HepG2 (cell line): Measurements from ENCODE around the gene CHCHD3.

Experiments
- BRCA1 ChIP-seq: sonication (generic); formaldehyde crosslinking; IDR thresholded peaks from 2 replicates; pipeline ENCODE4 v1.4.0; 2020; ENCODE audit warnings: missing genetic modification reagents
- CAMTA2 ChIP-seq: sonication (generic); formaldehyde crosslinking; IDR thresholded peaks from 2 replicates; pipeline ENCODE4 v1.4.0; 2020; ENCODE audit warnings: mild to moderate bottlenecking, missing genetic modification reagents, borderline replicate concordance
- CHD2 ChIP-seq: IDR thresholded peaks from 2 replicates; pipeline ENCODE4 v1.6.1; 2011; ENCODE audit warnings: low read depth, low read length, improper control_type of control experiment
- CTCF ChIP-seq: sonication (generic); formaldehyde crosslinking; IDR thresholded peaks from 2 replicates; pipeline ENCODE4 v1.5.0; 2020; ENCODE audit warnings: mild to moderate bottlenecking, missing genetic modification reagents, moderate library complexity
- HOXA5 ChIP-seq: sonication (generic); formaldehyde crosslinking; IDR thresholded peaks from 2 replicates; pipeline ENCODE4 v1.4.0; 2020; ENCODE audit warnings: missing genetic modification reagents
- MAZ ChIP-seq, 2 experiments: sonication (generic) in 1 of 2; formaldehyde crosslinking in 1 of 2; IDR thresholded peaks; 2 replicates each; pipeline versions ENCODE4 v1.5.0 to v1.6.1; 2012 to 2020; ENCODE audit warnings: low read depth in 2 of 2, mild to moderate bottlenecking in 2 of 2, borderline replicate concordance in 1 of 2, improper control_type of control experiment in 1 of 2, low read length in 1 of 2, missing genetic modification reagents in 1 of 2, moderate library complexity in 1 of 2
- MYC ChIP-seq: sonication (generic); formaldehyde crosslinking; IDR thresholded peaks from 2 replicates; pipeline ENCODE4 v1.9.0; 2021; ENCODE audit warnings: missing genetic modification reagents, borderline replicate concordance
- NPAS2 ChIP-seq: sonication (generic); formaldehyde crosslinking; IDR thresholded peaks from 2 replicates; pipeline ENCODE4 v1.8.0; 2022; ENCODE audit warnings: mild to moderate bottlenecking, missing genetic modification reagents, borderline replicate concordance
- POLR2AphosphoS5 ChIP-seq: IDR thresholded peaks from 2 replicates; pipeline ENCODE4 v1.6.1; 2012; ENCODE audit warnings: low read depth, low read length
- ZNF333 ChIP-seq: sonication (generic); formaldehyde crosslinking; IDR thresholded peaks from 2 replicates; pipeline ENCODE4 v1.4.0; 2020; ENCODE audit warnings: mild to moderate bottlenecking, missing genetic modification reagents, borderline replicate concordance

DNA sequence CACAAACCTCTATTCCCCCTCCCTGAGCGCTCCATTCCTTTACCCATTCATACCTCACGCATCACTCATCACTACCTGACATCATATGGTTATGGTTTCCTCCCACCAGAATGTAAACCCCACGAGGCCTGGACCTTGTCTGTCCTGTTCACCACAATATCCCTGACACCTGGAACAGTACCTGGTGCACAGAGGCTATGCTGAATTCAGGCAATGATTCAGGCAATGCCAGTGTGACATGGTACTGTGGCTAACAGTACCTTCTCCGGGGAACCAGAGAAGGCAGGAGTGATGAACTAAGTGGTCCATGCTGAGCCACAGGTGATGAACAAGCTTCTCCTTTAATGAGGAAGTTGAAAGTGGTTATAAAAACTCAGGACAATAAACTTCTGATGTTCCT, 303.1 kb downstream of the CHCHD3 start:
- TF ChIP-seq POLR2AphosphoS5 (no peak), HOXA5 (no peak), NPAS2 (CRISPR knock-in tag) (no peak), CAMTA2 (no peak), MYC (CRISPR knock-in tag) (no peak), ZNF333 (CRISPR knock-in tag) (no peak), MAZ (IDR thresholded peaks at IDR 0.05; ENCODE audit: borderline replicate concordance, low read depth, low read length) (no peak), MAZ (CRISPR knock-in tag; IDR thresholded peaks at IDR 0.05; ENCODE audit: low read depth) (no peak), CTCF (no peak), CHD2 (no peak), BRCA1 (CRISPR knock-in tag) (no peak)
